NCI-H146 treated with DMSO at 0.1 percent for 48 hours (cell line): Measurements from ENCODE around the gene A4GNT.

ENCODE experiments used
- DNase-seq: peaks from one replicate; lab custom pipeline; 2025; ENCODE audit not compliant: unreplicated experiment; lab: John Stamatoyannopoulos, UW

The A4GNT gene

GRCh38 chr3:138079901-138080300 is 52.3 kb downstream of the A4GNT start:
- no peak for DNase-seq

DNA sequence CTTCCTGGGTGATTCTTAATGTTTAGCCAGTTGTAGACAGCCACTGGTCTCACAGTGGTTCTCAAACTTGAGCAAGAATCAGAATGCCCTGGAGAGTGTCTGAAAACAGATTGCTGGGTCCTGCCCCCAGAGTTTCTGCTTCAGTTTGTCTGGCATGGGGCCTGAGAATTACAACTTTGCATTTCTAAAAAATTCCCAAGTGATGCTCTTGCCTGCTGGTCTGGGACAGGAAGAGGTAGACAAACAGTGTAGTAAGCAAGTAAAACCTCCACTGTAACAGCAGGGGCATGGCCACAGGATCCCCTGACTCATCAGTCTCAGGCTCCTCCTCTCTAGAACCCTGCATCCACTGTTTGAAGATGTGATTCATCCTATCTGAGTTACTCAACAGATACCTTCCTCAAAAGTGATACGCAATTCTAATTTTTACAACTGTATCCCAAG is 53.3 kb downstream of the A4GNT start:
- no peak for DNase-seq

GRCh38 chr3:138078096-138078495 is 54.1 kb downstream of the A4GNT start:
- no peak for DNase-seq
